Activated T-helper 1 cell treated with anti-CD3 and anti-CD28 coated beads, Interleukin-12 subunit alpha, Interleukin-12 subunit beta, Interleukin-2, Interleukin-4 antibody, amounts not matched to agents 30 ng/mL and 10 ng/mL and 1 ng/mL, durations not matched to agents 14 hours and 24 hours and 36 hours (primary cell): ENCODE results near the gene AFF3. TPM values are rescaled to one million over a fixed set of nuclear protein-coding genes. Genes with fewer than 3 reads are reported as not detected.
"Not testable (repeated sequence)": the region's sequence is repeated elsewhere in the genome, so short reads cannot be mapped to it uniquely, and the experiment has no call there.

Experiments used
- DNase-seq: peaks from one replicate; pipeline ENCODE4 v3.0.0; 2021; ENCODE audit warnings: low spot score
- H3K27ac Mint-ChIP-seq: one replicate; pipeline ENCODE4 v1.8.0; 2021; ENCODE audit warnings: mild to moderate bottlenecking, mixed read lengths
- H3K27me3 Mint-ChIP-seq: one replicate; pipeline ENCODE4 v1.8.0; 2022; ENCODE audit warnings: mild to moderate bottlenecking, moderate library complexity, mixed read lengths; ENCODE audit not compliant: insufficient read depth
- H3K36me3 Mint-ChIP-seq: one replicate; pipeline ENCODE4 v1.8.0; 2021; ENCODE audit warnings: low read depth, mixed read lengths
- H3K4me1 Mint-ChIP-seq: one replicate; pipeline ENCODE4 v1.8.0; 2021; ENCODE audit warnings: low read depth, mixed read lengths
- H3K4me3 Mint-ChIP-seq: one replicate; pipeline ENCODE4 v1.8.0; 2021; ENCODE audit warnings: mild to moderate bottlenecking, moderate library complexity, mixed read lengths
- H3K9me3 Mint-ChIP-seq: one replicate; pipeline ENCODE4 v1.8.0; 2021; ENCODE audit warnings: mixed read lengths
- intact Hi-C: fragments of 100-400 bp; cut with micrococcal nuclease; formaldehyde crosslinking; loops from one replicate; pipeline ENCODE4 v1.15.1; 2024
- total RNA-seq: library from RNA; stranded (reverse); gene quantifications from 2 replicates; pipeline ENCODE4 v1.2.3, GENCODE V29; 2022

AFF3 gene
- total RNA-seq, 1 donor from 2014 or later: 2.4 TPM

- H3K27ac Mint-ChIP-seq, H3K4me1 Mint-ChIP-seq, H3K27me3 Mint-ChIP-seq, DNase-seq, H3K4me3 Mint-ChIP-seq, H3K9me3 Mint-ChIP-seq, H3K36me3 Mint-ChIP-seq, intact Hi-C loops: not testable (repeated sequence)
These were observed 44.6 kb downstream of the AFF3 start for GRCh38 chr2:100097611-100098294.

- H3K27ac Mint-ChIP-seq, H3K27me3 Mint-ChIP-seq, H3K36me3 Mint-ChIP-seq, H3K9me3 Mint-ChIP-seq, intact Hi-C loops, DNase-seq, H3K4me1 Mint-ChIP-seq, H3K4me3 Mint-ChIP-seq: not testable (repeated sequence)
These were observed 46.5 kb downstream of the AFF3 start for GRCh38 chr2:100095845-100096244.

GRCh38 chr2:100091807-100092206 is 50.6 kb downstream of the AFF3 start:
- H3K27ac Mint-ChIP-seq, H3K4me3 Mint-ChIP-seq, DNase-seq, intact Hi-C loops, H3K36me3 Mint-ChIP-seq, H3K9me3 Mint-ChIP-seq, H3K4me1 Mint-ChIP-seq, H3K27me3 Mint-ChIP-seq: not testable (repeated sequence)

GRCh38 chr2:100085744-100086143 is 56.6 kb downstream of the AFF3 start:
- H3K4me3 Mint-ChIP-seq, H3K27me3 Mint-ChIP-seq, H3K27ac Mint-ChIP-seq, H3K4me1 Mint-ChIP-seq, H3K36me3 Mint-ChIP-seq, DNase-seq, H3K9me3 Mint-ChIP-seq, intact Hi-C loops: not testable (repeated sequence)

GRCh38 chr2:100083421-100084216 is 58.8 kb downstream of the AFF3 start:
- H3K27me3 Mint-ChIP-seq, H3K4me1 Mint-ChIP-seq, H3K36me3 Mint-ChIP-seq, H3K9me3 Mint-ChIP-seq, intact Hi-C loops, H3K27ac Mint-ChIP-seq, DNase-seq, H3K4me3 Mint-ChIP-seq: not testable (repeated sequence)

- H3K9me3 Mint-ChIP-seq, DNase-seq, H3K4me1 Mint-ChIP-seq, H3K27ac Mint-ChIP-seq, intact Hi-C loops, H3K4me3 Mint-ChIP-seq, H3K27me3 Mint-ChIP-seq, H3K36me3 Mint-ChIP-seq: not testable (repeated sequence)
These were observed 60.0 kb downstream of the AFF3 start for GRCh38 chr2:100082302-100082978.

- peaks cover 5% of the 10 kb centered on the region for H3K27me3 Mint-ChIP-seq
- H3K36me3 Mint-ChIP-seq: no peaks in the 10 kb centered on the region
- H3K27ac Mint-ChIP-seq: no peak overlapping the region
- H3K9me3 Mint-ChIP-seq: no peaks in the 10 kb centered on the region
- H3K4me3 Mint-ChIP-seq: no peak overlapping the region
- DNase-seq: no peak
- intact Hi-C loops: no loop called here
- H3K4me1 Mint-ChIP-seq: no peaks in the 10 kb centered on the region
These were observed 64.5 kb downstream of the AFF3 start for GRCh38 chr2:100077935-100078334.

- intact Hi-C loops: no loop called here
- H3K36me3 Mint-ChIP-seq: no peaks in the 10 kb centered on the region
- DNase-seq: no peak
- no peak overlapping the region for H3K27ac Mint-ChIP-seq
- H3K27me3 Mint-ChIP-seq: peaks cover 5% of the 10 kb centered on the region
- no peaks in the 10 kb centered on the region for H3K4me1 Mint-ChIP-seq
- H3K9me3 Mint-ChIP-seq: no peaks in the 10 kb centered on the region
- H3K4me3 Mint-ChIP-seq: no peak overlapping the region
These were observed 64.9 kb downstream of the AFF3 start for GRCh38 chr2:100077456-100077855.

GRCh38 chr2:100075532-100075931 is 66.9 kb downstream of the AFF3 start:
- H3K36me3 Mint-ChIP-seq: no peaks in the 10 kb centered on the region
- intact Hi-C loops: no loop called here
- H3K4me1 Mint-ChIP-seq: no peaks in the 10 kb centered on the region
- H3K27me3 Mint-ChIP-seq: peaks cover 5% of the 10 kb centered on the region
- H3K9me3 Mint-ChIP-seq: no peaks in the 10 kb centered on the region
- H3K27ac Mint-ChIP-seq: no peak overlapping the region
- no peak for DNase-seq
- no peak overlapping the region for H3K4me3 Mint-ChIP-seq

GRCh38 chr2:100073110-100073509 is 69.3 kb downstream of the AFF3 start:
- DNase-seq: no peak
- intact Hi-C loops: loop anchor here (5.0 kb wide), 1 partner anchor 696 kb away; no protein-coding TSS in a partner anchor
- Mint-ChIP-seq H3K4me1 (no peaks in the 10 kb centered on the region), H3K27me3 (peaks cover 5% of the 10 kb centered on the region), H3K27ac (no peak overlapping the region), H3K9me3 (no peaks in the 10 kb centered on the region), H3K4me3 (no peak overlapping the region), H3K36me3 (no peaks in the 10 kb centered on the region)

GRCh38 chr2:100072503-100072902 is 69.9 kb downstream of the AFF3 start:
- no peak overlapping the region for H3K27ac Mint-ChIP-seq

GRCh38 chr2:100071335-100072043 is 70.9 kb downstream of the AFF3 start:
- intact Hi-C loops: loop anchor here (5.0 kb wide), 1 partner anchor 694 kb away; no protein-coding TSS in a partner anchor
- DNase-seq: no peak
- H3K9me3 Mint-ChIP-seq: no peaks in the 10 kb centered on the region
- peaks cover 5% of the 10 kb centered on the region for H3K27me3 Mint-ChIP-seq
- no peak overlapping the region for H3K27ac Mint-ChIP-seq
- no peak overlapping the region for H3K4me3 Mint-ChIP-seq
- no peaks in the 10 kb centered on the region for H3K36me3 Mint-ChIP-seq
- H3K4me1 Mint-ChIP-seq: no peaks in the 10 kb centered on the region

More at GRCh38 chr2:100072503-100072902, 69.9 kb downstream of the AFF3 start:
- Mint-ChIP-seq H3K36me3 (no peaks in the 10 kb centered on the region), H3K27me3 (peaks cover 5% of the 10 kb centered on the region), H3K4me3 (no peak overlapping the region), H3K9me3 (no peaks in the 10 kb centered on the region), H3K4me1 (no peaks in the 10 kb centered on the region)
- intact Hi-C loops: loop anchor here (5.0 kb wide), 1 partner anchor 695 kb away; no protein-coding TSS in a partner anchor
- no peak for DNase-seq
